Fibroblast of skin of scalp (primary cell): ENCODE data around the gene CDH18.
A peak's percentile ranks its signal among the peaks of the same experiment; 100 is the strongest.
"Not testable (repeated sequence)": the region's sequence is repeated elsewhere in the genome, so short reads cannot be mapped to it uniquely, and the experiment has no call there.

Experiments used
- DNase-seq: peaks from one replicate; pipeline ENCODE4 v3.0.0-alpha.2; 2013

CDH18 gene

DNA sequence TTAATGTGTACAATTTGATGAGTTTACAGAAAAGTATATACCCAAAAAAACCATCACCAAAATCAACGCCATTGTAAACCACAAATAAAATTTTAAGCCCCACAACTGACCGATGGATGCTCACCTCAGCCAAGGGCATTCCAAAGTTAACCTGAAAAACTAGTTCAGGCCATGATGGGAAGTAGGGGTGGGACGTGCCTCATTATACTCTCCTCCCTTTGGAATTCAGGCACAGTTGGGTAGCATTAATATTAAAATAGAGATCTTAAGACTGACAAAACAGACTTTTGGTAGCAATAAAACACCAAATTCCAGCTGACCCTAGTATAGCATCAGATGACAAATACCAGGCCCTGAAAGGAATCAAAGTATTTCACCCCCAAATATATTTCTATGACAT, 129.0 kb downstream of the CDH18 start:
- no peak for DNase-seq

DNA sequence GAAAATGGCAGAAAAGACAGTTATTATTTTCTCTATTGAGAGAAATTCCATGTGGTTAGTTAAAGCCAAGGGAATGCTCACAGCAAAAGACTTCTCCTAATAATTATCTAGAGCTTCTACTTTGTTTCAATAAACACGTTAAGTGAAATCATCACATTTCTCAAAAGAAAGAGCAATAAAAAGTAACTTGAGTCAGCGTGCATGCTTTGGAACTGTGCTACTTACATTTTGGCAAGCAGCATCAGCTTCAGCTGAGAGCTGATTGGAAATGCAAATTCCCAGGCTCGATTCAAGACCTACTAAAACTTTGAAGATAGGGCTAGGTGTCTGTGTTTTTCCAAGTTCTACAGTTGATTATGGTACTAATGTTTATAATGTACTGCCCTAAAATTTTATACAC, 132.1 kb downstream of the CDH18 start:
- peak; percentile 35 for DNase-seq

DNA sequence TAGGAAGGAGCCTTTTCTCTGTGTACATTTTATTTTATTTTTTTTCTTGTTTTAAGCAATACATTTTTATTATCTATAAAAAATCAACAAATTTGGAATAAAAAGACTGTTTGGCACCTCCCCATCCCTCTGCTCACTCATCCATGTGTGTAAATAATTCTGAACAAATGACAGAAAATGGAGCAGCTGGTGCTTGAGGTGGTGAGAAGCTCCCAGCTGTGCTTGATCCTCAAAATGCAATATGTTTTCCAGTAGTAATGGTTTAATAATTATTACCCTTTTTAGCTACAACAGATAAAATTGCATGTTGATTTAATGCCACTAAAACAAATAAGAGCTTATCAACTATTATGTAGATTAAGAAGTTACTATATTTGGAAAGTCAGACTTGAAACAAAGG, 132.5 kb downstream of the CDH18 start:
- DNase-seq = no peak

DNA sequence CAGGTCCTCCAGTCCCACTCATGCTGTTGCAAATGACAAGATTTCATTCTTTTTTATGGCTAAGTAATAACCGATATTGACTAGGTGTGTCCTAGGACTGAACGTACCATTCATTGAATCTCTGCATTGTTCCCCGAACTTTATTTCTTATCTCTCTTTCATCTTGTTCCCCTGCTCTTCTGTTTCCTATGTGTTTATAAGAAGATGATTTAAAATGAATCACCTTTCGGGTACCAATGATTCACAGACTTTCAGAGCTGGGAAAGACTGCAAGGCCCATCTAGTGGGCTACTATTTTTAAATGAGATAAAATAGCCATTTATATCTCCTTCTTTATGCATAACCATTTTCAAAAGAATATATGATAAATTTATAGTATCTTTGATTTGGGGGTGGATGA, 133.0 kb downstream of the CDH18 start:
- DNase-seq = no peak

DNA sequence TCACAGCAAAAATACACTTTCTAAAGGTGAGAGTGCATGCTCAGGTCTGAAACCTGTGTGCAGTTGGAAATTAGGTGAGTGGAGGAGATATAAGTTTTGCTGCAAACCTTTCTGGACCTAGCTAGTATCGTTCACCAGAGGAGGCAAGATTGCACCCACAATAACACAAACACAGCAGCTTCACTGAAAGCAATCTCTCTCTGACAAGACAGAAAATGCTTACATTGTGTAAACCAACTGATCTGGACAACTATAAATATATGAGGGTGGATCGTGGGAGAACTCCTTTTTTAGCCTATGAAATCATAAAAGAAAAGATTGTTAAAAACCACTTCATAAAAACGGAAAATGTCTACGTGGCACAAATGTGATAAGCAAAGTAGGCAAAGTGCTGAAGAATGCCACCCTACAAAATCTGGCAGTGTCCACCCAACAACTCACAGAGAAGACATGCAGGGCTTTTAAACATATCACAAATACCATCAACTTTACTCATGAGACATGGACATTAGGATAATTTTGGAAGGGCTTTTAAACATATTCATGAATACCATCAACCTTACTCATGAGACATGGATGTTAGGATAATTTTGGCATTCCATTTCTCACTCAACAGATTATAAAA, 134.3 kb downstream of the CDH18 start:
- peak; percentile 87 for DNase-seq

DNA sequence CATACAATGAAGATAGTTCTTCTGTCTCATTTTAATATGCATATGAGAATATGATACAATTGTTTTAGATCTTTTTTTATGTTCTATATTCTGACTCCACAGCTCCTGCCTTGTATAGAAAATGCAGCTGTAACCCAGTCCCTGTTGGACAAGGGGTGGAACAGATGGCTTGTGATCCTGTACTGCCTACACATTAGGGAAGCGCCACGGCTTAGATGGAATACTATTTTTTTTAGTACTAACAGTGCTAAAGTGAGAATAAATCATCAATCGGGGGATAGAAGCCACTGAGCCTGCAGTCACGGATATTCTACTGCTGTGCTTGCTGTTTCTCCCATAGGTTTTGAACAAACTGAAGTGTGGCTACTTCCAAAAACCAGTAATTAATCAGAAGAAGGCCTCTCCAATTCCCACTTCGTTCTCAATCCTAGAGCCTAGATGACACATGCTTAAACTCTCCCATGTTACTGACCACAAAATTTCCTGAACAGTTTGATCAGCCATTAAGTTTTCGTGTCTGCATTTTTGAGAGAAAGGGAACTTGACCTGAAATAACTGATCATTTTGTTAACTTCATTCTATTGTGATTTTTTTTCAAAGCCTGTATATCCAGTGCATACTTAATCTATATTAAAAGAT, 150.3 kb downstream of the CDH18 start:
- DNase-seq = peak; percentile 35

DNA sequence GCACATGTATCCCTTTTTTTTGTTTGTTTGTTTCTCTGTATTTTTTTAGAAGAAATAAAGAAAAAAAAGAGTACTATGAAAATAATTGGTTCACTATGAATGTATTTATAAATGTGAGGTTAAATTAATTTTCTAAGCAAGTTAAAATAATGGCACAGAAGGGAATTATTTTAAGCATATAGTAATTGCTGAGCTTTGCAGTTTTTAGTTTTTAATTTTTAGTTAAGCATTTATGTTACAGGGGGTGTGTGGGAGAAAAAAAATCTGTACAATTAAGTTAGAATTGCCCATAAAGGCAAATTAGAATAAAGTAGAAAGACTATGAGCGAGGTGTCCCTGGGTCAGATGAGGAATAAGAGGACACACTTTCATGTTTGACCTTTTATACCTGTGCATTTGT, 152.6 kb downstream of the CDH18 start:
- no peak for DNase-seq

DNA sequence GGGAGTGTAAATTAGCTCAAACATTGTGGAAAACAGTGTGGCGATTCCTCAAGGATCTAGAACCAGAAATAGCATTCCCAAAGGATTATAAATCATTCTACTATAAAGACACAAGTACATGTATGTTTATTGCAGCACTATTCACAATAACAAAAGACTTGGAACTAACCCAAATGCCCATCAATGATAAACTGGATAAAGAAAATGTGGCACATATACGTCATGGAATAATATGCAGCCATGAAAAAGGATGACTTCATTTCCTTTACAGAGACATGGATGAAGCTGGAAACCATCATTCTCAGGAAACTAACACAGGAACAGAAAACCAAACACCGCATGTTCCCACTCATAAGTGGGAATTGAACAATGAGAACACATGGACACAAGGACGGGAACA, 175.3 kb downstream of the CDH18 start:
- not testable (repeated sequence) for DNase-seq

DNA sequence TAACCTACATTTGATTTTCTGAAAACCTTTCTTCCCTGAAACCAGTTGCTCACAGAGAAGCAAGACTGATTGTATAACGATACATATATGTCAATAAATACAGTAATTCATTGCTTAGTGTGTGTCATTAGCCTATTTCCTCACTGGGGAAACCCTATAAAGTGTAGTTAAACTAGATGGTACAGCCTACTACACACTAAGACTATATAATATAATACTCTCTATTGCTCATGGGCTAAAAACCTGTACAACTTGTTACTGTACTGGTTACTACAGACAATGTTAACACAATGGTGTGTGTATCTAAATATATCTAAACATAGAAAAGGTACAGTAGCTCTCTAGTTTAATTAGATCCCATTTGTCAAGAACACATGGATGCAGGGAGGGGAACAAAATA, 181.2 kb downstream of the CDH18 start:
- no peak for DNase-seq

DNA sequence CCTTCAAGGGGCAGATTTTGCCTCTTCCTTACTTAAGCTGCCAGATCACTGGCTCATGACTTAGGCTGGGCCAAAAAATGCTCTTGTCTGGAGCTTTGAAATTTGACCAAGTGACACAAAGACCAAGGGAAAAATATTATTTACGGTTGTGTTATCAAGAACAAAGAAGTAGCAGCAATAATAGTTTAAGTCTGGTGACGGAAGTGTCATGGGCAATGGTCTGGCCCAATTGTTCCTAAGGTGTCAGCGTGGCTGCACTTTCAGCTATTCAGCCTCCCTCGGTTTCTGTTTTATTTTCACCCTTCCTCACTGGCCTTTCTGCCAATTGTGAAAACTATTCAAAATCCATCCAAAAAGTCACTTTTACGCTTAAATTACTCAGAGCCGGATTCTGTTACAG, 185.3 kb downstream of the CDH18 start:
- no peak for DNase-seq

DNA sequence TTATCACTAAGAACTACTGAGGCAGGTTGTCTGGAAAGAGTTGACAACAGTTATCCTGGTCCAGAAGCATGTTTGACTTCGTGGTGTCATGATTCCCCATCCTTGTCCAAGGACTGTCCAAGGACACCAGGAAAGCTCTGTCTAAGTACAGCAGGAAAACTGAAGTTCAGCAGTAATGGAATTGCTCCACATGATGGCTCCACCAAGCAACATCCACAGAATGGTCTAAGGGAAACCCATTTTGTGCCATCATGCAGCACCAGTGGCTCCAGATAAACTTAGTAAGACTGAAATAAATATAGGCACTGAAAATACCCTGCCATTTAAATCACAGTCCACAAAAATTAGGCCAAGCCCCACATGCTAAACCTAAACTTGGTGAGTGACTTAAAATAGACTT, 192.8 kb downstream of the CDH18 start:
- peak; percentile 33 for DNase-seq

DNA sequence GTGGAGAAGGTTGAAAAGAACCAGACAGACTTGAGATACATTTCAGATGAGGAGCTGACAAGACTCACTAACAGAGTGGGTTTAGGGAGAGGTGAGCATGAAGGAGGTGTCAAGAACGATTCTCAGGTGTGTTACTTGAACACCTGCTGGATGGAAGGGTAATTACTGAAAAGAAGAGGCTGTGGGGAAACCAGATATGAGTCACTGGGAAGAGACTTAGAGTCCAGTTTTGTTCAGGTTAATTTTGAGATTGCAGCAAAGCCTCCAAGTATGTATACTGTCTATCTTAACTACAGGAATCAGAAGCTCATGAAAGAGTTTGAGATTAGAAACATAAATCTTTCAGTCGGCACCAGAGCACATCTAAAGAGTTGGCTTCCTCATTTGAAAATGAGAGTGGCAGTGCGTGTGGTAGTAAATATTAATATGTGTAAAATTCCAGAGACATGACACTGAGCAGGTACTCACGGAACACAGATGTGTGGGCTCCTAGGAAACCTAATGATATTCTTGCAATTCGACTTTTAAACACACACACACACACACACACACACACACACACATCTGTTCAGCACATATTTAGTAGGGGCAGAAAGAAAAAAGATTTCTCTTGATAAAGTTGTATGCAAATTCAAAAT, 197.1 kb downstream of the CDH18 start:
- no peak for DNase-seq

DNA sequence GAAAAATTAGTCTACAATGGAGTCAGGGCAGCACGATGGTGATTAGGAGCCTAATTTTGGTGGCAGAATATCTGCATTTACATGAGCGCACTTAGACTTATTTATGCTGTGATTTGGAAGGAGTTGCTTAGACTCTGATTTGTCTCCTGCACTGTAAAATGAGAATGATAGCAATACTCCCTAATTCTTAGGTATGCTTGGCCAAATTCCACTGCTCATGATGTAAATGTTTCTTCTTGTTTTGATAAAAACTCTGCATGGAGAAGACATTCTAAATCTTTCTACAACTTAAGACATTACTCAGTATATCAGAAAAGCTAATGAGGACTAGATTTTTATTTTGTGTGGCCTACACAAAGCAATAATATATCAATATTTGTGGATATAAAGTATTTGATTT, 205.4 kb downstream of the CDH18 start:
- peak; percentile 1 for DNase-seq

DNA sequence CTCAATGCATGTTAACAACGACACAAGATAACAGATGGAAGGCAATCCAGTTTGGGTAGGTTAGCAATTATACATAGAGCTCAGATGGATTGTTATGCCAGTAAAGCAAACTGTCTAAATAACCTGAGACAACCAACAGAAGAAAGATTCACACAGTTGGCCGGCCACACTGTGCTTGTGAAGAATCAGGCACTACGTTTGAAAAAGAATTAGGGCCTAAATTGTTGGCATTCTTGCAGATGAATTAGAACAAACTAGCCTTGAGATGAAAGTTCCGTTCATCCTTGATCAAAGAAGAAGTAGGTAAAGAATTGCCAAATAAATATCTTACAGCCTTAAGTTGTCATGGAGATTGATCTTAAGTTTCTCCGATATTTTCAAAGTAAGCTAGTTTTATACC, 210.6 kb downstream of the CDH18 start:
- no peak for DNase-seq

DNA sequence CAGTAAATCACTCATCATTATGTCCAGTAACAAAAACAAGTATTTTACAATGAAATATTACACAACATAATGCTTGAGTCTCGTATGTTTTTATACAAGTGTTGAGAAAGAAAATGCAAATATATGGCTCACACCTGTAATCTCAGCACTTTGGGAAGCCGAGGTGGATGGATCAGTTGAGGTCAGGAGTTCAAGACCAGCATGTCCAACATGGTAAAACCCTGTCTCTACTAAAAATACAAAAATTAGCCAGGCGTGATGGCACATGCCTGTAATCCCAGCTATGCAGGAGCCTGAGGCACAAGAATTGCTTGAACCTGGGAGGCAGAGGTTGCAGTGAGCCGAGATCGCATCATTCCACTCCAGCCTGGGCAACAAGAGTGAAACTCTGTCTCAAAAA, 211.1 kb downstream of the CDH18 start:
- not testable (repeated sequence) for DNase-seq

DNA sequence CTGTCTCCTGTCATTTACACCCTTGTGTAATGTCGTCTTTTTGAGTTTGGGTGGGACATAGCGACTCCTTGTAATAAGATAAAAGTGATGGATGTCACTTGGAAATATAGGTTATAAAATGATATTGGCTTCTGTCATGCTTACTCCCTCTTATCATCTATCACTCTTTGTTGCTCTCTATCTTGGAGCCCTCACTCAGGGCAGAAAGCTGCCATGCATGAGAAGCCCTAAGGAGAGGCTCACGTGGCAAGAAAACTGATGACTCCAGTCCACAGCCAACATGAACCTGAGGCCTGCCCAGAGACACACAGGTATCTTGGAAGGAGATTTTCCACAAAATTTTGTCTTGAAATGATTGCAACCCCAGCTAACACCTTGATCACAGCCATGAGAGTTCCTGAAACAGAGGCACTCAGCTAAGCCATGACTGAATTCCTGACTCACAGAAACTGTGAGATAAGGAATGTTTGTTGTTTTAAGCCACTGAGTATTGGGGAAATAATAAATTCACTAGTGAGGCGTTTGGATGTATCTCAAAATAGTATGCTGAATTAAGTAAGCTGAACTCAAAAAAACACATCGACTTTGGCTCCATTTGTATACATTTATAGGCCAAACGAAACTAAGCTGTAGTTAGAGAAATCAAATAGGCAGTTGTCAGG, 216.7 kb downstream of the CDH18 start:
- DNase-seq = peak; percentile 8

DNA sequence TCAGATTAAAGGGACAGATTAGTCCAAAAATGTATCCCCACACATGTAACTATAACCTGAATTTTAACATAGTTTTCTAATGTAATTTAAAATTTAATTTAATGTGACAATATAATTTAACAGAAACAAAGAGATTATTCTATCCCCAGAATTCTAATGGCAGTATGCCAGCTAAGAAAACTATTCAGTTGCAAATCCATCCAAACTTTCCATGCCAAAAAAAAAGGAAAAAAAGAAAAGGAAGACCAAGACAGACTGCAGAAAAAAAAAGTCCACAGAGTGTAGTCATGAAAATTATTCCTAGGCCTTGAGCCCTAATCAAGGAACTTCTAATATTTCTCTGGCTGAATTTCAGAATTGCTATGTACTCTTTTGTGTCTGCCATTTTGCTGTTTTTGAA, 217.6 kb downstream of the CDH18 start:
- DNase-seq = no peak

DNA sequence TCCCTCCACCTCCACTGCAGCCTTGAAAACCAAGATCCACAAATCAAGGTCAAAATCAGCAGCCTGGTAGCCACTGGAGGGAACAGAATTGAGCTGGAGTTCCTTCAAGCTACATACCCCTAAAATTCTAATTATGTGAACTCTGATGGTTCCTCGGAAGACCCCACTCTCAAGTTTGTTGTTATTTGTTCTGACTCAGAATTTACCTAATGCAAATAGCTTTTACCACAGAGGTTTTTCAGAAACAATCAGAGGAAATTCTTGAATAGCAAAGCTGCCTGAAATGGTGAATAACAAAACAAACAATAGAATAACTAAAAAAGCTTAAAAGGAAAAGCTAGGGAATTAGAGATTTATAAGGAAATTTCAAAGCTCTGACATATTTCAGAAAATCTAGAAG, 220.0 kb downstream of the CDH18 start:
- no peak for DNase-seq

DNA sequence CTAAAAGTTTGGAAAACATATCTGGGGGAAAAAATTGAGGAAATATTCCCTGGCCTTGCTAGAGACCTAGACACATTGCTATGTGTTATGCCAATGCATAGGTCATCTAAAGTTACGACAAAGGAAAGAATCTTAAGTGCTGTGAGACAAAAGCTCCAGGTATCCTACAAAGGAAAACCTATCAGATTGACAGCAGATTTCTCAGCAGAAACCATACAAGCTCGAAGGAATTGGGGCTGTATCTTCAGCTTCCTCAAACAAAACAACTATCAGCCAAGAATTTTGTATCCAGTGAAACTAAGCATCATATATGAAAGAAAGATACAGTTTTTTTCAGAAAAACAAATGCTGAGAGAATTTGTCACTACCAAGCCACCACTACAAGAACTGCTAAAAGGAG, 234.4 kb downstream of the CDH18 start:
- no peak for DNase-seq

DNA sequence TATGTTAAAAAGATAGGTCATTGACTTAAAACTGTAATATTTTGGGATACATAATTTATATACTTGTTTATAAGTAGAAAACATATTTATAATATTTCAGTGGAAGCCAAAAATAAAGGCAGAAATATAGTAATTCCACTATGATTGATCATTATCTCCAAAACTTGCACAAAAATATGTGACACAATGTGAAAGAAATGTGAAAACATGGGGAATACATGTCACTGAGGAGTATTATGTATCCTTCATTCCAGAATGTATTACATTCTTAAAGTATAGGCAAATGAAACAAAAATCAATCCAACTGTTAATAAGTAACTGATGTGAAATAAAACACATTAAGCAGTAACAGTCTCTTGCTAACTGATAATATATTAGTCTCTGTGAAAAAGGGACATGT, 236.7 kb downstream of the CDH18 start:
- DNase-seq = no peak

DNA sequence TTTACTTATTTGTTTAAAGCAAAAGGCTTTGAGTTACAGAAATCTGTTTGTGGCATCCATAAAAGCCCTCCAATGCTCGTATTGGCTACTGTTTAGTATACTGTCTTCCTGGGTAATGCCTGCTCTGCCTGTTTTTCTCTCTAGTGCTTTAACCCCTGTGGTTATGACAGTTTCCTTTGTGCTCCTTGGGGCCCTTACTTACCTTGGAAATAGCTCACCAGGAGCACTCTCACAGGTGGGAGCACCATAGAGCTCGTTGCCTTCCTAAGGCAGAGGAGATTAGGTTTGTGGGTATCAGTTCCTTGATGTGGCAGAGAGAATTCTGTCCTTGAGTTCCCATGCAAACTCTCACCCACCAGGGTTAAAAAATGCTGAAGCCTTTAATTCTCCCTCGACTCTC, 242.8 kb downstream of the CDH18 start:
- DNase-seq = no peak

DNA sequence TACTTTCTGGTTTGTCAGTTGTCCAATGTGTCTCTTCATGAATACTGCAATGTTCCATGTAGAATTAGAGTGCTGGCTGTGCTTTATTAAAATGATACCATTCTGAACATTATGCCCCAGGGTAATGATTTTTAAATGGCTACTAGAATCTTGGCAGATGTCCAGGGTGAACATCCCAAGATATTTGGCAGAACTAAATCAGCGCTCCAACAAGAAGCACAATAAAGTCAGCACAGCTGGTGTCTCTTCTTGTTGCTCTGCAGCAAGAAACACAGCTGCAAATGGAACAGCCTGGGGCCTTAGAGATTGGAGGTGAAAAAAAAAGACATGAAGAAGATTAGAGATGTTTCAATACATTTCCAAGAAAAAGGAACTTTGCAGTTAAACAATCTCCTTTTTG, 248.3 kb downstream of the CDH18 start:
- no peak for DNase-seq

DNA sequence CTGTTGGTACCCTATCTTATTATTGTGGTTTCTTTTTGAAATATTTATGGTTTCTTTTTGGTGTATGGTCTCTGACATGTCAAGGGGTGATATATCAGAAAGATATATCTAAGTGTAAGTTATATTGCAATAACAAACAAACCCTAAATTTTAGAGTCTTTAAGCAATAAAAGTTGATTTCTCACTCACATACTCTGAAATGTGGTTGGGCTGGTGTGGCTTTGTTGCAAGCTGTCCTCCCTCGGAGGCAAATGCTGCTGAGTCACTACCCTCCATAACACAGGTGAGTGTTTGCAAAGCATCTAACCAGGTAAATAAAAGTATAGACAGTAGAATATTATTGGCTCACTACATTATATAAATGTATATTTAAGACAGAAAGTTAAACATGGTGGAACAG, 253.2 kb downstream of the CDH18 start:
- DNase-seq = no peak
